GM23248 (cell line): Measurements from ENCODE around the gene AGRN.
"Not testable (repeated sequence)": the region's sequence is repeated elsewhere in the genome, so short reads cannot be mapped to it uniquely, and the experiment has no call there.

ENCODE experiments used
- EZH2 ChIP-seq: fragments of 200-600 bp; sonication (generic); IDR thresholded peaks from 2 replicates; pipeline ENCODE4 v1.6.1; 2018; ENCODE audit warnings: antibody characterized with exemption, mild to moderate bottlenecking; ENCODE audit not compliant: insufficient read depth, poor library complexity, severe bottlenecking
- EZH2phosphoT487 ChIP-seq: fragments of 200-600 bp; sonication (generic); IDR thresholded peaks from 2 replicates; pipeline ENCODE4 v1.6.1; 2018; ENCODE audit warnings: antibody characterized with exemption, moderate library complexity, mild to moderate bottlenecking, low read depth; ENCODE audit not compliant: insufficient read depth

- not testable (repeated sequence) for TF ChIP-seq EZH2, EZH2phosphoT487
Measured at GRCh38 chr1:1065940-1066304, 46.0 kb downstream of the AGRN start.
